HG03108 (cell line): ENCODE measurements around the gene DUSP9.
"Not testable (repeated sequence)": the region's sequence is repeated elsewhere in the genome, so short reads cannot be mapped to it uniquely, and the experiment has no call there.

ENCODE experiments used
- ATAC-seq: cut with Tn5 transposase; IDR thresholded peaks from one replicate; pipeline ENCODE4 v1.9.1; 2021; ENCODE audit warnings: moderate library complexity; ENCODE audit not compliant: unreplicated experiment

The DUSP9 gene

DNA sequence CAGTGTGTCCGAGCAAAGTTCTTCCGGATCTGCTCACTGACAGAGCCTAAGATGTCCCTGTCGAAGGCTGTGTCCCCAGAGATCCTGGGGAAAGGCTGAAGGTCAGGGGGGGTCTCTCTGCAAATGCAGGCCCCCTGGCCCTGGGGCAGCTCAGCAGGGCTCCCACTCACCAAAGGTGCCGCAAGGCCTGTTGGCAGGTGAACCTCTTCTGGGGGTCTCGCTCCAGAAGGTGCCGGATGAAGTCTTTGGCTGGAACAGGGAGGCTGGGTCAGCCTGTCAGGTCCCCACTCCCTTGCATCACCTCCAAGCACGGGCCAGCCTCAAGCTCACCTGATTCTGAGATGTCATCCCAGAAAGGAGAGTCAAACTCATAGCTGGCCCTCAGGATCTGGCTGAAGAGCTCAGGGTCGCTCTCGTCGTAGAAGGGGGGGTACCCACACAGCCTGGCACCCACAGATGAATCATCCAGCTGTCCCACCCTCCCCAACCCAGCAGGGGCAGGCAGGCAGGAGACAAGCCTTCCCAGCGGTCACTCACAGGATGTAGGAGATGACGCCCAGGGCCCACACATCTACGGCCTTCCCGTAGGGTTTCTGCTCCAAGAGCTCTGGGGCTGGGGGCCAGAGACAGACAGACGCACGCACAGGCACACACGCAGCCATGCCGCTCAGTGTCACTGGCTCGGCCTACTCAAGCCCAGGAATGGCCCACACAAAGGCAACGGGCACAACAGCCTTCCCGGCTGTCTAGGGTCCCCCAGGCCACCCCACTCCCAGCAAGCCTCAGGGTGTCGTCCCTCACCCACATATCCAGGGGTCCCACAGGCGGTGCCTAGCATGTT lies 24.0 kb downstream of the DUSP9 start:
- ATAC-seq = no peak

DNA sequence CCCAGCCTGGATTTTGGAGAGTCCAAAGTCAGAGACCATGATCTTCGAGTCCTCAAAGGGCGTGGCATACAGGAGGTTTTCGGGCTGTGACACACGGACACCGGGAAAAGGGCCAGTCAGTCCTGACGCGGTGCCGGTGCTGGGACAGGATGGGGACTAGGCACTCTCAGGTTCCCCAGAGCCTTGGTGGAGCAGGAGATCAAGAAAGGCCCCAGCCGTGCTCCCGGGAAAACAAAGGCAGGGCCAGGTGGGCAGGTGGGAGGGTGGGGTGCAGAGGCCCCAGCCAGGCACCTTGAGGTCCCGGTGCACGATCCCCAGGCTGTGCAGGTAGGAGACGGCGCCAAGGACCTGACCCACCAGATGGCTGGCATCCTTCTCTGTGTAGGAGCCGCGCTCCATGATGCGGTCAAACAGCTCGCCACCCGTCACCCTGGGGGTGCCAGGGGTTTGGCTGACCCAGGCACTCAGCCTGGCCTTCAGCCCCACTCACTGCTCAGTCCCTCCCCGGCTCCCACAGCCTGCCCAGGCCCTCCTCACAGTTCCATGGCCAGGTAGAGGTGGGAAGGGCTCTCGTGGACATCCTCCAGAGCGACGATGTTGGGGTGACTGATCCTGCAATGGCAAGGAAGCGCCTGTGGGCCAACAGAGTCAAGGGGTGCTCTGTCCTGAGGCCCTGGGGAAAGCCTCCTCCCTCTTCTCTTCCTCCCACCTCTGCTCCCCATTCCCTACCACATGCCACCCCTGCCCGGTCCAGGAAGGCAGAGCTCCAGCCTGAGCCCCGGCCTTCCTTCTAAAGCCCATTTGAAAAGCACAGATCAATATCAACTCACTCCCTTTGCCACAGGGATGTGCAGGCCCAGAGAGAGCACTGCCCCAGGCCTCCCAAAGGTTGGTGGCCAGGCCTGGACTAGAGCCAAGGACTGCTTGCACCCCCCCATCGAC lies 24.9 kb downstream of the DUSP9 start:
- ATAC-seq = no peak

DNA sequence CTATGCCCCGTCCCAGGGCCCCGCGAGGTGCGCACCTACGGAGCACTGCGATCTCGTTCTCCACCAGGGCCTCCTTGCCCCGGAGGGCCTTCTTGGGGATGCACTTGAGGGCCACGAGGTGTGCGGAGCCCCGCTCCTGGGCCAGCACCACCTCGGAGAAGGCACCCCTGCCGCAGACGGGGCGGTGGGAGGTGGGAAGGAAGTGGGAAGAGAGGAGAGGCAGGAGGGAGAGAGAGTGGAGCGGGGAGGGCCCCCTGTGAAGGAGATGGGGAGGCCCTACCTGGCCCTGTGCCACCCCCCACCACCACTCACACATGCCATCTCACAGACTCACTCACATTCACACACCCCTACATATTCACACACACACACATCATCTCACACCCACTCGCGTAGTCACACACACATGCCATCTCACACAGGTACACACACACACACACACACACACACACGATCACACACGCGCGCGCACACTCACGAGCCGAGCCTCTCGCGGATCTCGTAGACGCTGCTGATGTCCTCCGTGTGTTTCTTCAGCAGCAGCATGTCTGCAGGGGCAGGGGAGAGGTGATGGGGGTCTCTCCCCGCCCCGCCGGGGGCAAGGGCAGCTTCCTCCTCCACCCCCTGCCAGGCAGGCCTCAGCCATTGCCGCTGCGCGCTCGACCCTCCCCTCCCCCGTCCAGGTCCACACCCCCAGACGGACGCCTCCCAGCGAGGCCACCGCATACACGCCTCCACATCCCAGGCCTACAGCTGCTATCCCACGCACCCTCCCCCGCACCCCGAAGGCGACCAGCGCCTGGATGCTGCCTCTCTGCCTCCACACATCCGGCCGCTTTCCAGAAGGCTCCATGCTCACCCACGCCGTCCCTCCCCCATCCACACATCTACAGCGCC lies 25.8 kb downstream of the DUSP9 start:
- no peak for ATAC-seq

DNA sequence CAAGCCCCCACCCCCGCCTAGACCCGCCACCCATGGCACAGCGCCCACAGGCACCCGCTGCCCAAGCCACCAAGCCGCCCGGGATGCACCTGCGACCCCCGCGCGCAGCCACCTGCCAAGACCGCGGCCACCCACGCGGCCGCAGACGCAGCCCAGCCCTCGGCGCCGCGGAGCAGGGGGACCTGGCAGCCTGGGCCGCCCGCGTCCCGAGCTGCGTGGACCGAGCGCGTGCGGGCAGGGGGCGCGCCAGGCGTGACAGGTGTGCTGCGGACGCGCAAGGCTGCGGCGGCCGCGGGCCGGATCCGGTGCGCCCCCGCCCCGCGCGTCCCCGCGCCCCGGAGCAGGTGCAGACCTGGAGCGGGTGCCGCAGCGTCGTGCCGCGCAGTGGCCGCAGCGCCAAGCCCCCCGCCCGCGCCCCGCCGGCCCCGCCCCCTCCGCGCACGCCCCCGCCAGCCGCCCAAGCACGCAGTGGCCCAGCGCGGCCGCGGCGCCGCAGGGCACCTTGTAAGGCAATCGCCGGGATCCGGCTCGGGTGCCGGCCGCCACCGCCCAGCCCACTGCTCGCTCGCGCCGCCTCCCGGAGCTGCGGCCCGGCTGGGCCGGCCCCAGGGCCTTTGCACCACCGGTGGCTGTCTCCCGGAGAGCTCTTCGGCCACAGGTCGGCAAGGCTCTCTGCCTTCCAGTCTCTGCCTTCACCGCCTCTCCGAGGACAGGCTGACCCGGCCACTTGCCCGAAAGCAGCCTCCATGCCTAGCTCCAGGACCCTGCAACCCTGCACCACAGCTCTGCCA lies 26.6 kb downstream of the DUSP9 start, which contains the start of gene PNCK:
TSS of gene PNCK (minus strand) at position 386 of the 791 bp plus-strand sequence. CDS start 737 bp downstream, outside the sequence.
- ATAC-seq = no peak

DNA sequence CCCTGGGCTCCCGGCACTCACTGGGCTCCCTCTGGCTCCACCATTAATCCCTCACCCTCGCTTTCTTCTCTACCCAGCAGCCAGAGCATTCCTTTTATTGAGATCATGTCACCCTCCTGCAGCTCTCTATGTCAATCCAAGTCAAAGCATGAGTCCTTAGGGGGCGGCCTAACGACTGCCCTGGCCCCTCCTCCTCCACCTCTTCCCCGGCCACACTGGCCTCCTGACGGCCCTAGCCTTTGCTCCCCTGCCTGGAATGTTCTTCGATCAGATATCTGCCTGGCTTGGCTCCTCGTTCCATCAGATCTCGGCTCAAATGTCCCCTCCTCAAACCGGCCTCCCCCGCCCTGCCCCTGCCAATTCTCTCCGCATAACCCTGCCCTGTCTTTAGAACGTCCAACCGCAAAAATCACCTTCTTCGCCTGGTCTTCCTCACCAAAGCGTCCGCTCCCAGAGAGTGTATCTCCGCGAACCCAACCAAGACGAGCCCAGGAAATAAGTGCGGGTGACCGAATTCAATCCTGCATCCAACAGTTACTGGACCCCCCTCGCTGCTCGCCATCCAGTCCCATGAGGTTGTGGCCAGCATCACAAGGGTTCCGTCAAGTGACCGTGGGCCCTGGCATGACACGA lies 27.3 kb downstream of the DUSP9 start:
- no peak for ATAC-seq

DNA sequence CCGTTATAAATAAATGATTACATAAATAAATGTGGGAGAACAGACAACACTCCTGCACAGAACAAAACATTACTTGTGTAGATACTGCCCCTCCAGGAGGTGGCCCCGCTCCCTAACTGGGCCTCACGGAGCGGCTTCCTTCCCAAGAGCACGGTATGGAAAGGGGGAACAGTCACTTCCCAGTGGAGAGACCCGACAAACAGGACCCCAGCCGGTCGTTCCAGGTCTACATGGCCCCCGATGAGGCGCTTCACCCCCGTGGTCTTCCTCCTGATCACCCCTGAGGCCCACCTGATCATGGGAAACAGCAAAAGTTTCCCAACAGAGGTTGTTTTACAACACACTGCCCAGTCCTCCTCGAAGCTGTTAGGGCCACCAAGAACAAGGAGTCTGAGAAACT lies 34.2 kb downstream of the DUSP9 start:
- no peak for ATAC-seq

DNA sequence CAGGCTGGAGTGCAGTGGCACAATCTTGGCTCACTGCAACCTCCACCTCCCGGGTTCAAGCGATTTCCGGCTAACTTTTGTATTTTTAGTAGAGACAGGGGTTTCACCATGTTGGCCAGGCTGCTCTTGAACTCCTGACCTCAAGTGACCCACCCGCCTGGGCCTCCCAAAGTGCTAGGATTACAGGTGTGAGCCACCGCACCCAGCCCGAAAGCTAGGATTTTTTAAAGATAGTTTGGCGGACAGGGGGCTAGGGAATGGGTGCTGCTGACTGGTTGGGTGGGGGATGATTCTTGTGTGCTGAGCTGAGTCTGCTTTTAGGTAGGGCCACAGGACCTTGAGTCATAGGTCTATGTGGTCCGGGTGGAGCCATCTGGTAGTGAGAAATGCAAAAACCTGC lies 36.5 kb downstream of the DUSP9 start:
- ATAC-seq = not testable (repeated sequence)

DNA sequence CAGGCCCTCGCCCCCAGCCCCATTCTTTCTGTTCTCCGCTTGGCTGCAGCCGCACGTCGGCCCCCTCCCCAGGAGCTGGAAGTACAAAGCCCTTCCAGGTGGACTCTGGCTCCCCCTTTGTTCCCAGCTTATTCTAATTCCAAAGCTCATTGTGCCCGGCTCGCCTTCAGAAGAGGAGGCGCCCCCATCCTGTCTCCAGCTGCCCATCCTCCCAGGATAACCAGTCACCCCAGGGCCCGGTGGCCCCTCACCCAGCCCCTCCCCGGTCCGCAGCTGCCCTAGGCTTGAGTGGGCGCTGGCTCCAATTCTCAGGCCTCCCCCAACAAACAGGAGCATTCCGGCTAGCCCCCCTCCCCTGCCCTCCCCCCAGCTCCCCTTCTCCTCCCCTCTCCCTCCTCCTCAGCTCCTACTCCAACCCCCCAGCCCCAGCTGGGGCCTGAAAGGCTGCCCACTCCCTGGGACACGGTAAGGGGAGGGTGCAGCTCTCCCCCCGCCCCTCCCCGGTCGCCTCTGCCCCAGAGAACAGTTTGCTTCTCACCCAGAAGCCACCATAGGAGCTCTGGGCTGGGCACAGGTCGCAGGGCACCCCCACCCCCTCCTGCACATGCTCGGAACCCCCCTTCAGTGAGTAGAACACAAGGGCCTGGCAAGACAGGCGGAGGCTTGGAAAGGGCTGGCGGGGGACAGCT lies 37.6 kb downstream of the DUSP9 start:
- no peak for ATAC-seq

DNA sequence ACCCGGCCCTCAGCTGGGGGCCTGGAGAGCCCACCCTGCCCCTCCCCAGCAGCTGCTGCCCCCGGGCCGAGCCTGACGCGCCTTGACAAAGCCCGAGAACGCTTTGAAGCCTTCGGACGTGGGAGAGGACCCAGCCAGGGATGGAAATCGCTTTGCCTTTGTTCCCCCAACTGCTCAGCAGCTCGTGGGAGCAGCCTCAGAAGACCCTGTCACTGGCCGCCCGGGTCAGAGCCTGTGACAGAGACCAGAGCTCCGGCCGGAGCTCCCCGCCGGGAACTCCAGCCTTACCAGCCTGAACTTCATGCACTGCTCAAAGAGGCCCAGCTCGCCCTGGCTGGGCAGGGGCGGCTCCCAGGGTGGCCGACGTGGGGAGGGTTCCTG lies 38.1 kb downstream of the DUSP9 start:
- ATAC-seq = no peak

DNA sequence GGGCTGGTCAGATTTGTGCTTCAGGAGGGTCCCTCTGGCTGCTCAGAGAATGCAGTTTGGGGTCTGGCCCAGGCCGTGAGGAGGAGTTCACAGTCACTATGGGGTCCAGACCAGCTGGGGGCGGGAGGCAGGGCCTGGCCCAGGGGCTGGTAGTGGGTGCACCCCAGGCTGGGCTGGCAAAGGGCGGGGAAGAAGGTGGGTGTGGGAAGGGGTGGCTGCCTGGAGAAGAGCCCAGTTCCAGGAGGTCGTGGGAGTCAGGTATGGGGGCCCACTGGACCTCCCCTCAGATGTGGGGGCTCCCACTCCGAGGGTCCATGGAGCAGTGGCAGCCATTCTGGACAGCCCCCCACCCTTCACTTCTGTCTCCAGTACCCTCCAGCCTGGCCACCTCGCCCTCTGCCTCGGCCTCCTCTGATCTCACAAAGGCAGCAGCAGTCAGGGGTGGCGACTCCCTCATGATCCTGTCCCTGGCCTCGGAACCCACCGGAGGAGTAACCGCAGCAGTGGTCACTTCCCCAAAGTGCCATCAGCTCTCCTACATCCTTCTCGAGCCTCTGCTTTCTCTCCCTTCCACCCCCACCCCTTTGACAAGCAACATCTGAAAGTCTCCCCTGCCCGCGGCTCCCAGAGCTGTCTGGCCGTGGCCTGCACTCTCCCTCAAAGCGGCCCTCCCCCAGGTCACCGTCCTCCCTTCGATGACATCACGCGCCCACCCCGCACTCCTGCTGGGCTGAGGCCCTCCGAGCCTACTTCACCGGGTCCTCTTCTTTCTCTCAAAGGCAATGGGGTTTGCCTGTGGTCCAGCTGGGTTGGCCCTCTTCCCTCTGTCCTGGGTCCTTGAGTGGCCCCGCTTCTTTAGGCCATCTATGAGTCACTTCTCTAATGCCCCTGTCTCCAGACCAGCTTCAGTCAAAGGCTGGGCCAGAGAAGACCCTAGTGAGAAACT lies 39.0 kb downstream of the DUSP9 start:
- ATAC-seq = no peak

DNA sequence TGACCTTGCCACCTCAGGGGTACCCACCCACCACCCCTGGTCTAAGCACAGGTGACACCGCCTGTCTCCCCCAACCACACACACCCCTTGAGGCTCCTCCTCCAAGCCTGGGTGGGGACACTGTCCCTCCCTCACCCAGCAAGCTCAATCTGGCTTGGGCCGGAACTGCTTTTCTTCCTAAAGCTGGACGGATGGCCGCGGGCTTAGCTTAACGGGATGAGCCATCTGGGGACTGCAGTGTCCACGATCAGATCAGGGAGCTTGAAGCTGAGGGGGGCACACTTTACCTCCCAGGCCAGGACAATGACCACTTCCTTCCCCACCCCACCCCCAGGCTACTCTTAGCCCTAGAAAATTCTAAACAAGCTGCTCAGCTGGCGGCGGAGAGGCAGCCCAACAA lies 39.7 kb downstream of the DUSP9 start:
- ATAC-seq = no peak

DNA sequence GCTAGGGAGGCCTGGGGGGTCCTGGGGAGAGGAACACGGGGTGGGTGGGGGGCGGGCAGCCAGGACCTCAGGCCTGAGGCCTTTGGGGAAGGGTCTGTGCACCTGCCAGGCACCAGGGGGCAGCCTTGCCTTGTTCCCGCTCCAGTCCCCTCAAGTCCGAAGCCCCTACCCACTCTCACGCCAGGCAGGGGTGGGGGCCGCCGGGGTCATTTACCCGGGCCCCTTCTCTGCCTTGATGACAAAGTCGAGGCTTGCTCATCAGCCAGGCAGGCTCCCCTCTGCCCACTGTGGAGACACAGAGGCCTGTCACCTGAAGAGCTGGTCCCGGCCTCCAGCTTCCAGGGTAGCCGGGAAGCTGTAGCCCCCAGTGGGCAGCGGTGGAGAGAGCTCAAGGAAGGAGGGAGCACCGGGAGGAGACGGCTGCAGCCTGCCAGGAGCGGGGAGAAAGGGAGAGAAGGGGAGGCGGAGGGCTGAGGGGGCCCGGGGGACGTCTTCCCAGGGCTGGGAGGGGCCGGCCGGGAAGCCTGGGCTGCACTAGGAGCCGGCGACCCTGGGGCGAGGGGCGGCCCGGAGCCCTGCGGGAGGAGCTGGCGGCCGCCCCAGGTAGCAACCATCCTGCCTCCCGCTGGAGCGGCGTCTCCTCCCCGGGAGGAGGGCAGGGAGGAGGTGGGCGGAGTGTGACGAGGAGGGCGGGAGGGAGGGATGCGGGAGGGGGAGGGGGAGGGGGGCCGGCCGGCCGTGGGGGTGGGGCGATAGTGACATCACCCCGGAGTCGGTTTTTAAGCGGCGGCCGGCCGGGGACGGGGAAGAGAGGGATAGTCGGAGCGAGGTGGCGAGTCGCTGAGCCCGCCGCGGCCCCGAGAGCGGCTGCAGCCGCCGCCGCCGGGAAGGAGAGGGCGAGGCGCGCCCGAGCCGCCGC lies 40.4 kb downstream of the DUSP9 start, which contains the start of gene SLC6A8:
TSS of gene SLC6A8 (plus strand) at position 806 of the 919 bp plus-strand sequence. CDS start 649 bp downstream, outside the sequence.
- ATAC-seq = no peak

DNA sequence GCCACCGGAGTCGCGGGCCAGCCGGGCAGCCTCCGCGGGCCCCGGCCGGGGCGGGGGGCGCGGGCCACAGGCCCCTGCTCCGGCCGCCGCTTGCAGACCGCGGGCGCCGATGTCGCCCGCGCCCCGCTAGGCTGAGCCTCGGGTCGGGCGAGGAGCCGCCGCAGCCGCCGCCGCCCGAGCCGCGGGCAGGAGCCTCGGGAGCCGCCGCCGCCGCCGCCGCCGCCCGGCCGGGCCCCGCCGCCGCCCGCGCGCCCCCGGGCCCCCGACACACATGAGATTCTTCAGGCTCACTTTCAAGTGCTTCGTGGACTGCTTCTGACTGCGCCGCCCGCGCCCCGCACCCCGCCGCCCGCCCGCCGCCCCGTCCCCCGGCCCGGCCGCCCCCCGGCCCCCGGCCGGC lies 41.1 kb downstream of the DUSP9 start:
- no peak for ATAC-seq

DNA sequence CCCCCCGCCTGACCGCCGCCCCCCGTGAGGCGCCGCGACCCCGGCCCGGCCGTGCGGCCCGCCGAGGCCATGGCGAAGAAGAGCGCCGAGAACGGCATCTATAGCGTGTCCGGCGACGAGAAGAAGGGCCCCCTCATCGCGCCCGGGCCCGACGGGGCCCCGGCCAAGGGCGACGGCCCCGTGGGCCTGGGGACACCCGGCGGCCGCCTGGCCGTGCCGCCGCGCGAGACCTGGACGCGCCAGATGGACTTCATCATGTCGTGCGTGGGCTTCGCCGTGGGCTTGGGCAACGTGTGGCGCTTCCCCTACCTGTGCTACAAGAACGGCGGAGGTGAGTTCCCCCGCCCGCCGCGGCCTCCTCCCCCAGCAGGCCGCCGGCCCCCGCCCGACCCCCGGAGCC lies 41.5 kb downstream of the DUSP9 start:
- no peak for ATAC-seq

DNA sequence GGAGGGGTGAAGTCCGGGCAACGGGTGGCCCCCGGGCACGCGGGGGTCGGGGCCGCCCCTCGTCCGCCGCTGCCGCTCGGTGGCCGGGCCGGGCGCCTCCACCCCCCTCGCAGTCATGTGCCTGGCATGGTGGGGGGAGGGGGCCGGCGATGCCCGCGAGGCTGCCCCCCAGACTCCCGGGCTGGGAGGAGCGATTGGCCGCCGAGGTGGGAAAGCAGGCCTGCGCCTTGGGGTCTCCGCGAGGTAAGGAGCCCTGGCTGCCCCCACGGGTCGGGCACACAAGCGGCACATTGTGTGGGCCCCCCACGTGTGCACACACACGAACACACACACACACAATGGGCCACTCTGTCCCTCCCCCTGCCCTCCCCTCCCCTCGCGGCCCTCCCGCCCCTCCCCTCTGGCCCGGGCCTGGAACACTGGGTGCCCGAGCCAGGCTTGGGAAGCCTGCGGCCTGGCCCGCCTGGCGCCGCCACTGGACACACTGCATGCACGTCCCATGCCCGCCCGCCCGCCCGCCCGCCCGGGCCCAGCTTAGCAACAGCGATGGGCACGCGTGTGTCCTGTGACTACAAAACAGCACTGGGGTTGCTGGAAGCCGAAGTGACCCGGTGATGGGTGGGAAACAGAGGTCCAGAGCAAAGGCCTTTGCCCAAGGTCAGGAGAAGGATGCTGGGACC lies 42.0 kb downstream of the DUSP9 start:
- ATAC-seq = no peak
